ENCODE data around the gene HYLS1. TPM values are rescaled to one million over a fixed set of nuclear protein-coding genes. Genes with fewer than 3 reads are reported as not detected.

Gene HYLS1
- total RNA-seq, 1 experiment from 2014 or later = 8.1 TPM

- POLR2A ChIA-PET = interaction anchor here (0.6 kb wide), 2 partner anchors 138 to 209 kb away, joined by 3 read pairs; no protein-coding TSS in a partner anchor
- ATAC-seq (peak; percentile 66), DNase-seq (ENCODE audit: low spot score) (no peak)
- H3K4me1 Mint-ChIP-seq = no peaks in the 10 kb centered on the region
- no peaks in the 10 kb centered on the region for H3K36me3 Mint-ChIP-seq
- 0 out of 2 replicates have a peak overlapping the region, but pooled peaks have one; percentile 12 for H3K27ac Mint-ChIP-seq
- no peaks in the 10 kb centered on the region for H3K9me3 Mint-ChIP-seq
- CTCF ChIA-PET = interaction anchor here (0.6 to 2.7 kb wide), 15 partner anchors 9 to 294 kb away, joined by 3 to 22 read pairs (median 4); partner anchors contain the start of genes FAM118B, PUS3 and RPUSD4
- no peaks in the 10 kb centered on the region for H3K27me3 Mint-ChIP-seq (ENCODE audit: low read depth)
- TF ChIP-seq TP53 (CRISPR knock-in tag; IDR thresholded peaks at IDR 0.05) (no peak), CBFB (CRISPR knock-in tag; IDR thresholded peaks at IDR 0.05; ENCODE audit: low read depth) (no peak), CTCF (IDR thresholded peaks at IDR 0.05) (no peak), EMX1 (CRISPR knock-in tag; IDR thresholded peaks at IDR 0.05) (no peak), JAZF1 (CRISPR knock-in tag; IDR thresholded peaks at IDR 0.05) (no peak), ATF1 (CRISPR knock-in tag; IDR thresholded peaks at IDR 0.05) (no peak), NFATC4 (CRISPR knock-in tag; IDR thresholded peaks at IDR 0.05) (no peak), ZSCAN18 (CRISPR knock-in tag; IDR thresholded peaks at IDR 0.05) (no peak), PRDM15 (CRISPR knock-in tag; IDR thresholded peaks at IDR 0.05) (no peak), SMAD4 (CRISPR knock-in tag; IDR thresholded peaks at IDR 0.05) (no peak), FOXJ3 (CRISPR knock-in tag; IDR thresholded peaks at IDR 0.05; ENCODE audit: borderline replicate concordance) (no peak)
- no peak overlapping the region for H3K4me3 Mint-ChIP-seq
These were observed 30.8 kb downstream of the HYLS1 start for GRCh38 chr11:125918140-125918840.

- Mint-ChIP-seq H3K27ac (no peak overlapping the region), H3K4me1 (peaks cover 8% of the 10 kb centered on the region; the same call in 1 of the 2 replicates), H3K4me3 (no peak overlapping the region), H3K27me3 (ENCODE audit: low read depth) (no peaks in the 10 kb centered on the region), H3K36me3 (no peaks in the 10 kb centered on the region), H3K9me3 (no peaks in the 10 kb centered on the region)
- CTCF ChIA-PET = interaction anchor here (0.6 to 1.9 kb wide), 5 partner anchors 16 to 483 kb away, joined by 3 to 12 read pairs (median 4); no protein-coding TSS in a partner anchor
- POLR2A ChIA-PET = no interaction called here
- DNase-seq (ENCODE audit: low spot score) (no peak), ATAC-seq (no peak)
- TF ChIP-seq ATF6 (CRISPR knock-in tag; IDR thresholded peaks at IDR 0.05) (no peak), TEAD1 (CRISPR knock-in tag; IDR thresholded peaks at IDR 0.05) (no peak), AFF4 (CRISPR knock-in tag; IDR thresholded peaks at IDR 0.05; ENCODE audit: borderline replicate concordance) (no peak), SOX15 (CRISPR knock-in tag; IDR thresholded peaks at IDR 0.05) (no peak), ZNF138 (CRISPR knock-in tag; conservative IDR thresholded peaks at IDR 0.05) (no peak), ZNF425 (CRISPR knock-in tag; conservative IDR thresholded peaks at IDR 0.05) (no peak), SP1 (CRISPR knock-in tag; conservative IDR thresholded peaks at IDR 0.05) (no peak)
These were observed 33.6 kb downstream of the HYLS1 start for GRCh38 chr11:125921042-125921441.
